Stomach (tissue), 9 donors: Measurements from ENCODE around the gene SLC15A3. TPM values are rescaled to one million over a fixed set of nuclear protein-coding genes. Genes with fewer than 3 reads are reported as not detected.

Source experiments
- DNase-seq, 2 donors: peaks; one replicate each; pipeline versions ENCODE4 v3.0.0 to v3.0.0-alpha.2; 2013 to 2019
- H3K27ac ChIP-seq, 5 donors: fragments of 200-600 bp in 4 of 5; sonication (generic) in 4 of 5; one replicate each; pipeline ENCODE4 v1.5.1; 2013 to 2019; ENCODE audit warnings: mild to moderate bottlenecking in 1 of 5, moderate library complexity in 1 of 5
- H3K27me3 ChIP-seq, 3 donors: fragments of 200-600 bp; sonication (generic); one replicate each; pipeline ENCODE4 v1.5.1; 2017 to 2019; ENCODE audit warnings: mixed run types in 1 of 3
- H3K36me3 ChIP-seq, 4 donors: fragments of 200-600 bp; sonication (generic); 1 replicate in 3 of 4; 2 replicates in 1 of 4; pipeline ENCODE4 v1.5.1; 2016 to 2019
- H3K4me1 ChIP-seq, 4 donors: fragments of 200-600 bp; sonication (generic); one replicate each; pipeline ENCODE4 v1.5.1; 2016 to 2019
- H3K4me3 ChIP-seq, 4 donors: fragments of 200-600 bp; sonication (generic) in 3 of 4; one replicate each; pipeline ENCODE4 v1.5.1; 2016 to 2019; ENCODE audit warnings: mild to moderate bottlenecking in 1 of 4
- H3K9me3 ChIP-seq, 4 donors: fragments of 200-600 bp; sonication (generic); one replicate each; pipeline ENCODE4 v1.5.1; 2016 to 2019
- EP300 ChIP-seq: sonication (generic); formaldehyde crosslinking; IDR thresholded peaks from one replicate; pipeline ENCODE4 v1.6.1; 2017; ENCODE audit warnings: antibody characterized with exemption
- POLR2A ChIP-seq, 4 donors: fragments of 450-650 bp; IDR thresholded peaks; one replicate each; pipeline ENCODE4 v1.6.1; 2016; ENCODE audit warnings: antibody characterized with exemption in 4 of 4, control low read depth in 2 of 4, mild to moderate bottlenecking in 1 of 4, moderate library complexity in 1 of 4
- POLR2AphosphoS5 ChIP-seq, 3 donors: sonication (generic); formaldehyde crosslinking; IDR thresholded peaks; one replicate each; pipeline ENCODE4 v1.6.1; 2016; ENCODE audit warnings: antibody characterized with exemption in 3 of 3
- WGBS, 5 donors: extraction: QIAGEN DNeasy Blood & Tissue Kit in 3 of 5; methylation state at CpG; one replicate each; pipeline versions ENCODE4 v1.1.5 to v1.1.7; 2013 to 2018; 5-methylcytosine and 5-hydroxymethylcytosine counted together
- intact Hi-C: fragments of 100-400 bp; cut with DNase I; formaldehyde crosslinking; loops from one replicate; pipeline ENCODE4 v1.15.1; 2023; ENCODE audit warnings: low total_unique reads
- polyA plus RNA-seq, 3 donors: library from polyadenylated mRNA; stranded (reverse); fragments of 200-250 nt; gene quantifications; one replicate each; pipeline ENCODE4 v1.2.3, GENCODE V29; 2013
- total RNA-seq, 5 donors: library from RNA; depleted of rRNA; stranded (reverse); fragments of >200 nt; gene quantifications; one replicate each; pipeline versions ENCODE4 v1.1.0 to v1.2.3, GENCODE V29; 2014 to 2016
- TF ChIP-seq, protein P1 (sequence below), 7 experiments: fragments of 450-650 bp in 4 of 7; fragments of 200-600 bp in 3 of 7; sonication (generic) in 3 of 7; IDR thresholded peaks; one replicate each; pipeline ENCODE4 v1.5.1; 2016 to 2019; ENCODE audit warnings: antibody characterized with exemption in 7 of 7, control low read depth in 2 of 7, mild to moderate bottlenecking in 1 of 7
- donor health status: healthy with polysubstance abuse.
- donor health status: Bipolar disorder and iron deficiency.
- donor health status: healthy.

Gene SLC15A3
- total and polyA plus RNA-seq, 8 donors, result 7.9 to 33.6 (median 20.7) TPM

DNA sequence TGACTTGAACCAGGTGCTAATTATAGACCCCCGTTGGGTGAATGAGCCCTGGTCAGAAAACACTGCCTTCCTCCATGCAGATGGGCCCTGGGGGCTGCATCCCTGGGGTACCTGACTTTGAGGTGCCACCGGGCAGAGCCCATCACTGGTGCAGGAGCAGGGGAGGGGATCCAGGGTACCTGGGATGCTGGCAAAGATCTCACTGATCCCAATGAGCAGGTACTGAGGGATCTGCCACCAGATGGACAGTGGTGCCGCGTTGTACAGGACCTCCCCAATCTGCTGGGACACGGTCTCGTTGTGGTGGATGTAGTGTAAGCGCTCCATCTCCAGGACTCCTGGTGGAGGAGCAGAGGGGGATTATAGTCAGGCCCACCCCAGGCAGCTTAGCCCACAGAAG lies 12.7 kb downstream of the SLC15A3 start:
- DNase-seq, result no peak
- no peak for TF ChIP-seq EP300
- TF ChIP-seq POLR2A (IDR thresholded peaks at IDR 0.05), result no peak
- TF ChIP-seq, protein P1, sequence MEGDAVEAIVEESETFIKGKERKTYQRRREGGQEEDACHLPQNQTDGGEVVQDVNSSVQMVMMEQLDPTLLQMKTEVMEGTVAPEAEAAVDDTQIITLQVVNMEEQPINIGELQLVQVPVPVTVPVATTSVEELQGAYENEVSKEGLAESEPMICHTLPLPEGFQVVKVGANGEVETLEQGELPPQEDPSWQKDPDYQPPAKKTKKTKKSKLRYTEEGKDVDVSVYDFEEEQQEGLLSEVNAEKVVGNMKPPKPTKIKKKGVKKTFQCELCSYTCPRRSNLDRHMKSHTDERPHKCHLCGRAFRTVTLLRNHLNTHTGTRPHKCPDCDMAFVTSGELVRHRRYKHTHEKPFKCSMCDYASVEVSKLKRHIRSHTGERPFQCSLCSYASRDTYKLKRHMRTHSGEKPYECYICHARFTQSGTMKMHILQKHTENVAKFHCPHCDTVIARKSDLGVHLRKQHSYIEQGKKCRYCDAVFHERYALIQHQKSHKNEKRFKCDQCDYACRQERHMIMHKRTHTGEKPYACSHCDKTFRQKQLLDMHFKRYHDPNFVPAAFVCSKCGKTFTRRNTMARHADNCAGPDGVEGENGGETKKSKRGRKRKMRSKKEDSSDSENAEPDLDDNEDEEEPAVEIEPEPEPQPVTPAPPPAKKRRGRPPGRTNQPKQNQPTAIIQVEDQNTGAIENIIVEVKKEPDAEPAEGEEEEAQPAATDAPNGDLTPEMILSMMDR (IDR thresholded peaks at IDR 0.05), result no peak
- no peak for TF ChIP-seq POLR2AphosphoS5 (IDR thresholded peaks at IDR 0.05)
- no peaks in the 10 kb centered on the region for H3K9me3 ChIP-seq
- whole genome bisulfite sequencing, 5 donors, result 90 to 96% (median 94%) methylated on average over 3 to 7 of the region's 7 CpGs
- H3K4me3 ChIP-seq, result no peak overlapping the region
- H3K4me1 ChIP-seq, result peaks cover 19 to 41% (median 36%) of the 10 kb centered on the region in 4 donors
- H3K36me3 ChIP-seq, result peaks cover 12 to 86% (median 79%) of the 10 kb centered on the region in 4 donors
- peak overlapping the region in 2 of 5 donors; percentile 37 to 62 for H3K27ac ChIP-seq
- intact Hi-C loops, result no loop called here
- H3K27me3 ChIP-seq, result no peaks in the 10 kb centered on the region

DNA sequence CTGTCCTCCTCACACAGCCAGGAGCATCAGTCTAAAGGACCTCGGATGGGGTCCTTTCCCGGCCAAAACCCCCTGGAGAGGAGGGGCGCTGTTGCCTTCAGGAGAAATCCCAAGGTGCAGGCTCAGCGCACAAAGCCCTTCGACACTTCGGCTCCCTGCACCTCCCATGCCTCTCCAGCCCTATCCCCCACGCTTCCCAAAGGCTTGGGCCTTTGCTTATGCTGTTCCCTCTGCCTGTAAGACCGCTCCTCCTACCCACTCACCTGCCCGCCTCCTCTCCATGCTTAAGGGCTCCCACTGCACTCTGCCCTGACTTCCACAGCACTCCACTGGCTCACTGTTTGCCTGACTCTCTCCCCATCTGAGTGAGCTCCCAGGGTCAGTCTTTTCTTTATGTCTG lies 13.5 kb downstream of the SLC15A3 start:
- Histone ChIP-seq H3K4me3 (no peak overlapping the region), H3K27ac (peak overlapping the region in 2 of 5 donors; percentile 37 to 62), H3K9me3 (no peaks in the 10 kb centered on the region), H3K4me1 (peaks cover 18 to 38% (median 31%) of the 10 kb centered on the region in 4 donors), H3K27me3 (no peaks in the 10 kb centered on the region), H3K36me3 (peaks cover 12 to 78% (median 74%) of the 10 kb centered on the region in 4 donors)
- 90 to 94% (median 91%) methylated on average over 9 of the region's 9 CpGs for WGBS, 5 donors
- TF ChIP-seq, protein P1 (IDR thresholded peaks at IDR 0.05), result no peak
- no peak for TF ChIP-seq POLR2AphosphoS5 (IDR thresholded peaks at IDR 0.05)
- no peak for TF ChIP-seq POLR2A (IDR thresholded peaks at IDR 0.05)
- no peak for TF ChIP-seq EP300
- intact Hi-C loops, result no loop called here
- DNase-seq, result no peak

DNA sequence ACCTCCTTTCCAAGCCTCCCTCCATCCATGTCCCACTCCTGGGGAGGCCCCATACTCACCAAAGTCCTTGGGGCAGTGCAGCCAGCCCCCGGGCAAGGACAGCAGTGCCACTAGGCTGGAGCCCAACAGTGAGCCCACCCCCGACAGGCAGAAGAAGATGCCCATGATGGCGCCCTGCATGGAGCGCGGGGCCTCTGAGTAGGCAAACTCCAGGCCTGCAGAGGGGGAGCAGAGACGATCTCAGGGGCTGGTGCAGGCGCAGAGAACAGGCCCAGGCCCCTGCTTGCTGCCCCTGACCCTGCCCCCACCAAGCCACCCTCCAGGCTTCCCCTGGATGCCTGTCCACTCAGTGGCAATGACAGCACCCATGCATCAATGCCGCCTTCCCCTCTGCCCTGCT lies 14.2 kb downstream of the SLC15A3 start:
- Histone ChIP-seq H3K4me1 (peaks cover 11 to 31% (median 25%) of the 10 kb centered on the region in 4 donors), H3K27ac (peak overlapping the region in 1 of 5 donors; percentile 22), H3K9me3 (no peaks in the 10 kb centered on the region), H3K27me3 (no peaks in the 10 kb centered on the region), H3K36me3 (peaks cover 12 to 71% (median 70%) of the 10 kb centered on the region in 4 donors), H3K4me3 (no peak overlapping the region)
- 90 to 98% (median 94%) methylated on average over 3 to 8 of the region's 8 CpGs for WGBS, 5 donors
- intact Hi-C loops, result no loop called here
- DNase-seq, result no peak
- no peak for TF ChIP-seq POLR2AphosphoS5 (IDR thresholded peaks at IDR 0.05)
- TF ChIP-seq, protein P1 (IDR thresholded peaks at IDR 0.05), result no peak
- TF ChIP-seq EP300, result no peak
- no peak for TF ChIP-seq POLR2A (IDR thresholded peaks at IDR 0.05)

DNA sequence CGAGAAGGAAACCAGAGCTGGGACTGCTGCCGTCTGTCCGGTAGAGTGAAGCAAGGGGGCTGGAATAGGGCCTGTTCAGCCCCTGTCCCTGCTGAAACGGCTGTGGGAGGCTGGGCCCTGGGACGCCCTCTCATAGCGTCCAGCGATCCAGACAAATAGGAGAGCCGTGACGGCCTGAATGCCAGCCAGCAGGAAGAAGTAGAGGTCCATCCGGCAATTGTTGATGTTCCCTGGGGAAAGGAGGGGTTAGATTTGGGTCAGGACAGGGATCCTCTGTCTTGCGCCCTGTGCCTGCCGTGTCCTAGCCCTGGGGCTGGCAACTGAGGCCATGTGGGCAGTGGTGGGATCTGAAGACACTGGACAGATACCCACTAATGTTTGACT lies 14.8 kb downstream of the SLC15A3 start:
- intact Hi-C loops, result no loop called here
- Histone ChIP-seq H3K9me3 (no peaks in the 10 kb centered on the region), H3K27ac (peak overlapping the region in 2 of 5 donors; percentile 22 to 46), H3K27me3 (no peaks in the 10 kb centered on the region), H3K4me3 (no peak overlapping the region), H3K36me3 (peaks cover 12 to 65% (median 64%) of the 10 kb centered on the region in 4 donors), H3K4me1 (peaks cover 6 to 24% (median 19%) of the 10 kb centered on the region in 4 donors)
- WGBS, 5 donors, result 62 to 76% (median 69%) methylated on average over 12 of the region's 12 CpGs
- TF ChIP-seq POLR2AphosphoS5 (IDR thresholded peaks at IDR 0.05) (no peak), EP300 (no peak)
- no peak for DNase-seq

DNA sequence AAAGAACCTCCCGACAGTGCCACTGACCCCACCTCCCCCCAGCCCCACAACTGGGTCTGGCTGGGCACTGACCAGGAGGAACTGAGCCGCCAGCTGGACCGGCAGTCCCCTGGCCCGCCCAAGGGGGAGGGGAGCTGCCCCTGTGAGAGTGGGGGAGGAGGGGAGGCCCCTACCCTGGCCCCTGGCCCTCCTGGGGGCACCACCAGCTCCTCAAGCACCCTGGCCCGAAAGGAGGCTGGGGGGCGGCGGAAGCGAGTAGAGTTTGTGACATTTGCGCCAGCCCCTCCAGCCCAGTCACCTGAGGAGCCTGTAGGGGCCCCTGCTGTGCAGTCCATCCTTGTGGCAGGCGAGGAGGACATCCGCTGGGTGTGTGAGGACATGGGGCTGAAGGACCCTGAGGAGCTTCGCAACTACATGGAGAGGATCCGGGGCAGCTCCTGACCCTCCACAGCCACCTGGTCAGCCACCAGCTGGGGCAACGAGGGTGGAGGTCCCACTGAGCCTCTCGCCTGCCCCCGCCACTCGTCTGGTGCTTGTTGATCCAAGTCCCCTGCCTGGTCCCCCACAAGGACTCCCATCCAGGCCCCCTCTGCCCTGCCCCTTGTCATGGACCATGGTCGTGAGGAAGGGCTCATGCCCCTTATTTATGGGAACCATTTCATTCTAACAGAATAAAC lies 15.4 kb downstream of the SLC15A3 start:
- H3K4me3 ChIP-seq, result no peak overlapping the region
- intact Hi-C loops, result no loop called here
- H3K27ac ChIP-seq, result peak overlapping the region in 3 of 5 donors; percentile 22 to 46 (median 38)
- H3K9me3 ChIP-seq, result no peaks in the 10 kb centered on the region
- peaks cover 3 to 19% (median 14%) of the 10 kb centered on the region in 4 donors for H3K4me1 ChIP-seq
- TF ChIP-seq EP300, result no peak
- TF ChIP-seq POLR2AphosphoS5 (IDR thresholded peaks at IDR 0.05), result no peak
- no peak for TF ChIP-seq POLR2A (IDR thresholded peaks at IDR 0.05)
- TF ChIP-seq, protein P1 (IDR thresholded peaks at IDR 0.05), result no peak
- WGBS, 5 donors, result 86 to 91% (median 86%) methylated on average over 8 to 18 of the region's 18 CpGs
- H3K27me3 ChIP-seq, result peaks cover 0 to 2% (median 0%) of the 10 kb centered on the region in 3 donors
- DNase-seq, result no peak
- peaks cover 12 to 64% (median 64%) of the 10 kb centered on the region in 4 donors for H3K36me3 ChIP-seq
